Measurements from ENCODE around the gene EXOC4. TPM values are rescaled to one million over a fixed set of nuclear protein-coding genes. Genes with fewer than 3 reads are reported as not detected.

The EXOC4 gene
- total and polyA plus RNA-seq, 2 donors (not counting 1 experiment from before 2014, with no cell fraction given) = 79.6 to 158 TPM

DNA sequence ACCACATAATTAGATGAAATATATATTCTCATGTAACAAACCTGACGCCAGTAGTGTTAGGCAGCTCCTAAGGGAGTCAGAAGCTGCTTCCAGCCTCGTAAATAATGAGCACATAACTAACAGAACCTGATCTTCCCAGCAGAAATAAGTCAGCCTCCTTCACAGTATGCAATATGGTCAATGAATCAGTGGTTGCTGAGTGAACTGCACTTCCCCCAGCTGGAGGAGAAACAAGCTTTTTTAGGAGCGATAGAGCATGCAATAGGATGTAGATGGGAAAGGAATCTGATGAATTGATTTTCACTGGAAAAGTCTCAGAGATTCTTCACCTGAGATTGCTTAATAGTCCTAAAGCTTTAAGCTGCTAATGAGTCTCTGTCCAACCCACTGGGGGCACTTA lies 537.1 kb downstream of the EXOC4 start:
- no peak for TF ChIP-seq EZH2 (IDR thresholded peaks at IDR 0.05; ENCODE audit: low read length, missing control alignments)
- TF ChIP-seq, protein P1, sequence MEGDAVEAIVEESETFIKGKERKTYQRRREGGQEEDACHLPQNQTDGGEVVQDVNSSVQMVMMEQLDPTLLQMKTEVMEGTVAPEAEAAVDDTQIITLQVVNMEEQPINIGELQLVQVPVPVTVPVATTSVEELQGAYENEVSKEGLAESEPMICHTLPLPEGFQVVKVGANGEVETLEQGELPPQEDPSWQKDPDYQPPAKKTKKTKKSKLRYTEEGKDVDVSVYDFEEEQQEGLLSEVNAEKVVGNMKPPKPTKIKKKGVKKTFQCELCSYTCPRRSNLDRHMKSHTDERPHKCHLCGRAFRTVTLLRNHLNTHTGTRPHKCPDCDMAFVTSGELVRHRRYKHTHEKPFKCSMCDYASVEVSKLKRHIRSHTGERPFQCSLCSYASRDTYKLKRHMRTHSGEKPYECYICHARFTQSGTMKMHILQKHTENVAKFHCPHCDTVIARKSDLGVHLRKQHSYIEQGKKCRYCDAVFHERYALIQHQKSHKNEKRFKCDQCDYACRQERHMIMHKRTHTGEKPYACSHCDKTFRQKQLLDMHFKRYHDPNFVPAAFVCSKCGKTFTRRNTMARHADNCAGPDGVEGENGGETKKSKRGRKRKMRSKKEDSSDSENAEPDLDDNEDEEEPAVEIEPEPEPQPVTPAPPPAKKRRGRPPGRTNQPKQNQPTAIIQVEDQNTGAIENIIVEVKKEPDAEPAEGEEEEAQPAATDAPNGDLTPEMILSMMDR (conservative IDR thresholded peaks at IDR 0.05 in 1 of 2, IDR thresholded peaks at IDR 0.05 in 1 of 2; ENCODE audit: low read depth in 1 of 2, low read length in 2 of 2) = no peak
- Histone ChIP-seq H3K79me2 (ENCODE audit: control insufficient read depth, insufficient read depth, low read length) (no peaks in the 10 kb centered on the region), H3K27me3 (ENCODE audit: control insufficient read depth, insufficient read depth, low read length) (no peaks in the 10 kb centered on the region), H3K36me3 (ENCODE audit: control insufficient read depth, insufficient read depth, low read length) (no peaks in the 10 kb centered on the region), H3K27ac (ENCODE audit: insufficient read depth, low read length) (no peak overlapping the region), H3K9me3 (ENCODE audit: control insufficient read depth, insufficient read depth, low read depth, low read length) (no peaks in the 10 kb centered on the region), H2AFZ (ENCODE audit: low read length) (no peak overlapping the region), H4K20me1 (ENCODE audit: control insufficient read depth, extremely low read depth, insufficient read depth, low read length) (no peaks in the 10 kb centered on the region), H3K9ac (ENCODE audit: insufficient read depth, low read length) (no peak overlapping the region), H3K4me3 (replicated peaks in 1 of 4; ENCODE audit: control extremely low read depth in 1 of 4, insufficient read depth in 1 of 4, low read depth in 3 of 4, low read length in 4 of 4) (no peak overlapping the region), H3K4me2 (ENCODE audit: extremely low read depth, insufficient read depth, low read length) (no peak overlapping the region), H3K4me1 (ENCODE audit: control insufficient read depth, extremely low read depth, insufficient read depth, low read length) (no peaks in the 10 kb centered on the region)
- peak; percentile 10 to 75 for DNase-seq (ENCODE audit: low read depth in 2 of 2)

DNA sequence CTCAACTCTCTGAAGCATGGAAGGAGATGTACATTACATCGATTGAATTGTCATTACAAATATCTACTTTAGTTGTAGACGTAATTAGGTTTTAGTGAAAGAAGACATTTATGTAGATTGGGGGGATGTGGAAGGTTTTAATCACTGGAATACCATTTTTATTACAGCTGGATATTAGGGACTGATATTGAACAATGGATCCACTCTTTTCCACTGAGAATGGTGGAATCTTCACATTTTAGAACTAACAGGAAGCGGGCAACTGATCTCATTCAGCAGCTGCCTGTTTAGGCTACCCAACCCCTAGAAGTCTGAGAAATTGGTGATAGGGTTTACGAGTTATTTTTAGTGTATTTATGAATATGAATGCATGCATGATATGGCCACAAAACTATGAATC lies 538.0 kb downstream of the EXOC4 start:
- no peaks in the 10 kb centered on the region for H3K79me2 ChIP-seq (ENCODE audit: control insufficient read depth, insufficient read depth, low read length)
- H3K27me3 ChIP-seq (ENCODE audit: control insufficient read depth, insufficient read depth, low read length) = no peaks in the 10 kb centered on the region
- no peaks in the 10 kb centered on the region for H3K36me3 ChIP-seq (ENCODE audit: control insufficient read depth, insufficient read depth, low read length)
- no peaks in the 10 kb centered on the region for H4K20me1 ChIP-seq (ENCODE audit: control insufficient read depth, extremely low read depth, insufficient read depth, low read length)
- H3K27ac ChIP-seq (ENCODE audit: insufficient read depth, low read length) = no peak overlapping the region
- H3K9ac ChIP-seq (ENCODE audit: insufficient read depth, low read length) = no peak overlapping the region
- H3K4me3 ChIP-seq (replicated peaks in 1 of 4; ENCODE audit: control extremely low read depth in 1 of 4, insufficient read depth in 1 of 4, low read depth in 3 of 4, low read length in 4 of 4) = no peak overlapping the region
- H3K9me3 ChIP-seq (ENCODE audit: control insufficient read depth, insufficient read depth, low read depth, low read length) = no peaks in the 10 kb centered on the region
- TF ChIP-seq, protein P1 (conservative IDR thresholded peaks at IDR 0.05 in 1 of 2, IDR thresholded peaks at IDR 0.05 in 1 of 2; ENCODE audit: low read depth in 1 of 2, low read length in 2 of 2) = no peak
- TF ChIP-seq EZH2 (IDR thresholded peaks at IDR 0.05; ENCODE audit: low read length, missing control alignments) = no peak
- H3K4me1 ChIP-seq (ENCODE audit: control insufficient read depth, extremely low read depth, insufficient read depth, low read length) = no peaks in the 10 kb centered on the region
- DNase-seq (ENCODE audit: low read depth in 2 of 2) = no peak
- no peak overlapping the region for H2AFZ ChIP-seq (ENCODE audit: low read length)
- no peak overlapping the region for H3K4me2 ChIP-seq (ENCODE audit: extremely low read depth, insufficient read depth, low read length)

DNA sequence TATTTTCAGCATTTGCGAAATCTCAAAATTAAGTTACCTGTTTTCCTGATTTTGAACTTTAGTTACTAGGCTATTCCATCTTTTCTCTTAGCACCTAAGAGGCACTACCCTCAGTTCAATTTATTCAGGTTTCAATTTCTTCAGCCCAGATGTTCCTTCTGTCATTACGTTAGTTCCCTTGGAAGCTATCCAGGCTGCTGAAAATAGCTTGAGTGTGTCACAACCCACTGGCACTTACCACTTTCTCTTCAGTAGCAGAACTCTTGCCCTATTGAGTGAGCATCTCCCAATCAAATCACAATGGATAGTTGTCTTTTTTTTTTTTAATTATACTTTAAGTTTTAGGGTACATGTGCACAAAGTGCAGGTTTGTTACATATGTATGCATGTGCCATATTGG lies 541.6 kb downstream of the EXOC4 start:
- no peak overlapping the region for H3K4me2 ChIP-seq (ENCODE audit: extremely low read depth, insufficient read depth, low read length)
- no peak overlapping the region for H3K27ac ChIP-seq (ENCODE audit: insufficient read depth, low read length)
- no peaks in the 10 kb centered on the region for H3K9me3 ChIP-seq (ENCODE audit: control insufficient read depth, insufficient read depth, low read depth, low read length)
- no peak overlapping the region for H3K9ac ChIP-seq (ENCODE audit: insufficient read depth, low read length)
- no peaks in the 10 kb centered on the region for H3K36me3 ChIP-seq (ENCODE audit: control insufficient read depth, insufficient read depth, low read length)
- peak in 1 of 2 donors; percentile 39 for DNase-seq (ENCODE audit: low read depth in 2 of 2)
- no peaks in the 10 kb centered on the region for H3K79me2 ChIP-seq (ENCODE audit: control insufficient read depth, insufficient read depth, low read length)
- TF ChIP-seq, protein P1 (conservative IDR thresholded peaks at IDR 0.05 in 1 of 2, IDR thresholded peaks at IDR 0.05 in 1 of 2; ENCODE audit: low read depth in 1 of 2, low read length in 2 of 2) = no peak
- TF ChIP-seq EZH2 (IDR thresholded peaks at IDR 0.05; ENCODE audit: low read length, missing control alignments) = no peak
- H3K27me3 ChIP-seq (ENCODE audit: control insufficient read depth, insufficient read depth, low read length) = no peaks in the 10 kb centered on the region
- no peak overlapping the region for H3K4me3 ChIP-seq (replicated peaks in 1 of 4; ENCODE audit: control extremely low read depth in 1 of 4, insufficient read depth in 1 of 4, low read depth in 3 of 4, low read length in 4 of 4)
- H3K4me1 ChIP-seq (ENCODE audit: control insufficient read depth, extremely low read depth, insufficient read depth, low read length) = peaks cover 3% of the 10 kb centered on the region
- H2AFZ ChIP-seq (ENCODE audit: low read length) = no peak overlapping the region
- no peaks in the 10 kb centered on the region for H4K20me1 ChIP-seq (ENCODE audit: control insufficient read depth, extremely low read depth, insufficient read depth, low read length)

Data from fibroblast of lung (primary cell).